GM18870 (cell line): ENCODE results near the gene ITGAE.
"Not testable (repeated sequence)": the region's sequence is repeated elsewhere in the genome, so short reads cannot be mapped to it uniquely, and the experiment has no call there.

ENCODE experiments used
- ATAC-seq: cut with Tn5 transposase; IDR thresholded peaks from one replicate; pipeline ENCODE4 v1.9.1; 2021; ENCODE audit warnings: moderate library complexity; ENCODE audit not compliant: unreplicated experiment

Gene ITGAE

GRCh38 chr17:3800362-3801271 lies at the start of gene ITGAE:
Gene ITGAE, minus strand, starts transcription at chr17:3801188. Its CDS starts 44 bp downstream, at chr17:3801144.
- ATAC-seq, result no peak

DNA sequence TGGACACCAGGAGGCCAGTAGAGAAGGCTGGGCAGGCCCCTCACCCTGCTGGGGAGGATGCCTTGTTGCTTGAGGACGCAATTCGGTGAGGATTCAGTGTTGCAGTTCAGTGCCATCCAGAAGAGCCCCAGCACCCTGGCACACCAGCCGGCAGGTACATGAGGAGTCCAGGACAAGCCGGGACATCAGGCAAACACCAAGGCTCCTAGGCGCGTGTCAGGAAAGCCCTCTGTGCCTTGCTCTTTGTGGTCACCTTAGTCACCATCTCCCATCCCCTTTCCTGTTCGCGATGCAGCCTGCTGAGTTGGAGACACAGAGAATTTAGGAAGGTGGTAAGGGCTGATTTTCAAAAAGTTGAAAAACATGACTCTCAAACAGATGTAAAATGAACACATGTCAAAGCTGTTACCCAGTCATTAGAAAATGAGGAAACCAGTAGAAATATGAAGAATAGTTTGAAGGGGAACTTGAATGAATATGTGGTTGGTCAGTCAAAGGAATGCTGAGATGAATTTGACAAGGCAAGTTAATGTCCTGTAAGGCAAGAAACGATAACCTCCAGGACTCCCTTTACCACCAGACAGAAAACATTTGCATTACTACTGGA lies 47.3 kb upstream of the ITGAE start:
- no peak for ATAC-seq

DNA sequence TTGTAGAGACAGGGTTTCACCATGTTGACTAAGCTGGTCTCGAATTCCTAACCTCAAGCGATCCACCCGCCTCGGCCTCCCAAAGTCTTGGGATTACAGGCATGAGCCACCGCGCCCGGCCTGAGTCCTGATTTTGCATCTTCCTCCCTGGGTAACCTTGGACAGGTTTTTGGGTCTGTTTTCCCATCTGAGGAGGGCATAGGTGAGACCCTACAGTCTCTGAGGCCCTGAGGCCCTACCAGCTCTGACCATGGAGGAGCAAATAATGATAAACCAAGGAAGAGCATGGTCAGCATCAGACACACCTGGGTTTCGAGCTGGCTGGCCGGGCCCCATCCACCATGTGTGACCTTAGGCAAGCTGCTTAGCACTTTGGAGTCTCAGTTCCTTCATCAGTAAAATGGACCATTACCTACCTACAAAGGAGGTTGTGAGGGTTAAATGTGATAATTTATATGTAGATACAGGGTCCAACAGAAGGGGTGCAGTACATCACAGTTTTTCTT lies 46.2 kb upstream of the ITGAE start:
- no peak for ATAC-seq

GRCh38 chr17:3846437-3847164 lies 45.6 kb upstream of the ITGAE start:
- no peak for ATAC-seq

DNA sequence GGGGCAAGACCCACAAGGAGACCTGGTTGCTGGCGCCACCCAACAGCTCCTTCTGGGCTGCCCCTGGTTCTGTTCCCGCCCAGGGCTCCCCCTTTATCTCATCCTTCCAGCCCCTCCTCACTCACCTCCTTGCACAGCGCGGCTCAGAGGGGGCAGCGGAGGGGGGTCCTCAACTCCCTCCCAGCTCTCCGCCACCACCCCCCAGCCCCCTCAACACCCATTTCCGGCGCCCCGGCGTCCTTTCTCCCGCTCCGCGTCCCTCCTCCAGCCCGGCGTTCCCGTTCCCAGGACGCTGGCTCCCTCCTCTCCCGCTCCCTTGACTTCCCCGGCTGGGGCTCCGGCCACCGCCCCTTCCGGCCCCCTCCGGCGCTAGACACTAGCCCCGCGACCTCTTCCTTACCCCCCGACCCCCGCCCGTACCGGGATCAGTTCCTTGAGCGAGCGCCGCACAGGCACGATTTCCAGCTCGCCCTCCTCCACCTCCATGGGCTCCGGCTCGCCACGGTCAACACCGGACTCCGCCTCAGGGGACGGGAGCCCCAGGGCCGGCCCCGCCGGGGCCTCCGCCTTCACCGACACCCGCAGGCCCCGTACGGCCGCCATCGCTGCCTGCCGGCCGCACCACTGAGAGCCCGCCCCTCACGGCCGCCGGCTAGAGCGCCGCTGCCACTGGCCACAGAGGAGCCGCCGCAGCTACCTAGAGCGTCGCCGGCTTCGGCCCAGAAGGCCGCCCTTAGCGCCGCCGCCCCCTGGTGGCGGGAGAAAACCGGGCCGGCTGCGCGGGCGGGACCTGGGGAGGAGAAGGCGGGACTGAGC lies 44.8 kb upstream of the ITGAE start, which contains the start of gene NCBP3:
Gene NCBP3 (minus strand): TSS at position 626 of the 816 bp plus-strand sequence. CDS start 23 bp downstream, at position 603.
- ATAC-seq, result peak; percentile 59

DNA sequence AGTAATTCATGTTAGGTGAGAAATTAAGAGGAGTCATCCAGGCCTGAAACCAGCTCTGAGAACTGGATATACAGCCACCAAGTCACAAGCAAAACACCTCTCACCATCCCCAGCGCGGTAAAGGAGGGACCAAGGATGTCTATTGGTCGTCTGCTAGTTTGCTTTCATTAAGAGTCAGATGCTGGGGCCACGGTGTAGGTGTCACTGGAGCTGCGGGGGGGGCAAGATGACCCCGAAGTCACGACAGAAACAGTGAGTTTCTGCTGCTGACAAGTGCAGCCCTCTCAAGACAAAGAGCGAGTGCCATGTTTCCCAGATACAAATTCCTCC lies 44.3 kb upstream of the ITGAE start:
- no peak for ATAC-seq

DNA sequence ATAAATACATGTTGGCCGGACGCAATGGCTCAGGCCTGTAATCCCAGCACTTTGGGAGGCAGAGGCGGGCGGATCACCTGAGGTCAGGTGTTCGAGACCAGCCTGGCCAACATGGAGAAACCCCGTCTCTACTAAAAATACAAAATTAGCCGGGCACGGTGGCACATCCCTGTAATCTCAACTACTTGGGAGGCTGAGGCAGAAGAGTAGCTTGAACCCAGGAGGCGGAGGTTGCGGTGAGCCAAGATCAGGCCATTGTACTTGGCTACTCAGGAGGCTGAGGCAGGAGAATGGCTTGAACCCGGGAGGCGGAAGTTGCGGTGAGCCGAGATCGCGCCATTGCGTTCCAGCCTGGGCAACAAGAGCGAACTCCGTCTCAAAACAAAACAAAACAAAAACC lies 43.6 kb upstream of the ITGAE start:
- not testable (repeated sequence) for ATAC-seq

DNA sequence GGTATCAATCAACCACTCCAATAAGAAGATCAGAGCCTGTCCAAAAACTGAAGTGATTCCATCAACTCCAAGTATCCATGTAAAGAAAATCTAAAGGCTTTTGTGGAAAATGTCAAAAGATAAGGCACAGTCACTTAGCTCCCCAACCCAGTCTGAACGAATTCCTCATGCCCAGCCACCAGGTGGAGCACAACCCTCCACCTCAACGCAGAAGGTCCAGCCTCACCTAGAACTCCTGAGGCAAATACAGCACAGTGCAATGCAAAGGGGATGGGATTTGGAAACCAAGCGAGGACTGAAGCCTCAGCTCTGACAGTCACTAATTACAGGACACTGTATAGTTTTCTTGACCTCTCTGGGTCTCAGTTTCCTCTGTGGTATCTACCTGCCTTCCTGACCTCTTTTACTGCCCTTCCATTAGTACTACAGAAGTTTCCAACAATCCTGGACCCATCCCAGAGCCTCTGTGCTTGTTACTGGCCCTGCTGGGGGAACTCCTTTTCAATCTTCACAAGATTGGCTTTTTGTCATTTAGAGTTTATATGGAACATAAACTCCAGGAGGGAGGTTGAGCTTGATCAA lies 43.0 kb upstream of the ITGAE start:
- no peak for ATAC-seq

GRCh38 chr17:3838206-3838605 lies 37.2 kb upstream of the ITGAE start:
- no peak for ATAC-seq

GRCh38 chr17:3836551-3836950 lies 35.6 kb upstream of the ITGAE start:
- no peak for ATAC-seq

DNA sequence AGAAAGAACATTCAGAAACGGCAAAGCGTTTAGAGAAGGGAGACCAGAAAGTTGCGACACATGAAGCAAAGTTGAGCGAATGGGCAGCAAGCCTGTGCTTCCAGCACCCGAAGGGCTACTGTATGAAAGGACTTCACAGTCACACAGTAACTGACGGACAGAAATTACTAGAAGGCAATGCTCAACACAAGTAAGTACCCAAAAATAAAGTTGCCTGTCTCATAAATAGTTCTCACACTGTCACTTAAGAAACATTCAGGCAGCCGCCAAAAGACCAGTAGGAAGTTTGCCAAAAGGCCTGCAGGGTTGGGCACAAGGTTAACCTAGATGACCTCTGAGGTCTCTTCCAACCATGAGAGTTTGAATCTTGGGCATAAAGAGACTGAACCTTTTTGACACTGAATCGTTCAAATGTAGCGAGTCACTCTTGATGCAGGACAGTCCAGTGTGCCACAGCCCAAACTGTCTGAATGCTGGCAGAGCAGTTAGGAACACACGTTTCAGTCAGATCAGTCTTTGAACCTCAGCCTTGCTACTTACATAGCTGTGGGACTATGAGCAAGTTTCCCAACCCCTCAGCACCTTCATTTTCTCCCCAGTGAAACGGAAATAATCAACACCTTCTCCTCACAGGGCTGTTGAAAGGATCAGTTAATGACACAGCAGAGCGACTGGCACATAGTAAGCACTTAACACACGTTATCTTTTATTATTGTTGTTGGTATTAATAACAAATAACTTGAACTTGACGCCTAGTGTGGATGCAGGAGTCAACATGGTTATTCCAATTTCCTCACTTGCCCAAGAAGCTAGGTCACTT lies 34.6 kb upstream of the ITGAE start:
- ATAC-seq, result no peak

GRCh38 chr17:3834811-3835210 lies 33.8 kb upstream of the ITGAE start:
- no peak for ATAC-seq

- ATAC-seq, result no peak
Observed at GRCh38 chr17:3828852-3829232, 27.9 kb upstream of the ITGAE start.

- no peak for ATAC-seq
Observed at GRCh38 chr17:3828151-3828851, 27.3 kb upstream of the ITGAE start.

DNA sequence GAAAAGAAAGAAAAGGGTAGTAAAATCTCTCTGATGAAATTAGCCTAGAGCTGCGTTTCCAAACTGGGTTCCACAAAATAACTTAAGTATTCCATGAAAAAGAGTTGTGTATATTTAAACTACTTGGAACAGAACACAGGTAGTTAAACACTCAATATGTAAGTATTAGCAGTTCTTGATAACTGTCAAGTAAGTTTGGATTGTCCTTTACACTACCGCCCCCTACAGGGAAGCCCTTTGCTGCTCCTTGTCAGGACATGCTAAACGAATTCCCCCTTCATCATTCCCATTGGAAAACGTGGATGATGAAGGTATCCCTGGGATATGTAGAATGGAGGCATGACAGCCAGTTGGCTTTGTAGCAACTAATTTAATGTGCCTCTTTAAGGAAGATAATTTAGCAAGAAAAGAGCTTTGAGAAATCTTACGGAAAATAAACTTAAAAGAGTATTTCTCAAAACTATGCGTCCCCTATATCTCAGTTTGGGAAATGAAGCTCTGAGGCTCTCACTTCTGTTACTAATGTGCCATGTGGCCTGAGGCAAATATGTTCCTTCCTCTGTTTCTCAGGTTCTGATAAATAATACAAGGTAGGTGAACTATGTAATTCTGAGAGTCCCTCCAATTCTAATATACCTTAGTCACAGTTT lies 26.3 kb upstream of the ITGAE start:
- no peak for ATAC-seq

DNA sequence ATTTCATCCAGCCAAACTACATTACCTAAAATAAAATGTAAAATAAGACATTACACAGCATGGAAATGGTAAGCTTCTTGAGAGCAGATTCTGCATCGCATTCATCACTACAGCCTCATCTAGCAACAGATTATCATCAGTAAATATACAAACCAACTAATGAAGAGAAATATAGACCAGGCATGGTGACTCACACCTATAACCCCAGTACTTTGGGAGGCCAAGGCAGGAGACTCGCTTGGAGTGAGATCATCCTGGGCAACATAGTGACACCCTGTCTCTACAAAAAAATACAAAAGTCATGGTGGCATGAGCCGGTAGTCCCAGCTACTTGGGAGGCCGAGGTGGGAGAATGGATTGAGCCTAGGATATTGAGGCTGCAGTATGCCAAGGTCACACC lies 25.2 kb upstream of the ITGAE start:
- ATAC-seq, result no peak

DNA sequence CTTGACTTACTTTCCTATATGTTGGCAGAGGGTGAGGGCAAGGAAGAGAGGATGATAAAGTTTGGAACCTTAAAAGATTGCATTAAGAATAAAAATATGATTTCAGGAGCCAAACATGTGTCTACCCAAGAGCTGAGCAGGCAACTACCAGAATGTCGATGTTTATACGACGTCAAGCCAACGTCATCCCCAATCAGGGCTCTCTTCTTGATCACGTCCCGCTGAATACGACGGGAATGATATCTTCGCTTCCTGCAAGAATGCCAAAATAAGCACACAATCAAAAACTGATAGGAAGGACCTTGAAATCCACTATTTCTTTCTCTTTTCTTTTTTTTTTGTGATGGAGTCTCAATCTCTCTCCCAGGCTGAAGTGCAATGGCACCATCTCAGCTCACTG lies 20.1 kb upstream of the ITGAE start:
- ATAC-seq, result no peak

- no peak for ATAC-seq
Observed at GRCh38 chr17:3818786-3819185, 17.8 kb upstream of the ITGAE start.
